ENCODE results near the gene SRF.

Gene SRF

DNA sequence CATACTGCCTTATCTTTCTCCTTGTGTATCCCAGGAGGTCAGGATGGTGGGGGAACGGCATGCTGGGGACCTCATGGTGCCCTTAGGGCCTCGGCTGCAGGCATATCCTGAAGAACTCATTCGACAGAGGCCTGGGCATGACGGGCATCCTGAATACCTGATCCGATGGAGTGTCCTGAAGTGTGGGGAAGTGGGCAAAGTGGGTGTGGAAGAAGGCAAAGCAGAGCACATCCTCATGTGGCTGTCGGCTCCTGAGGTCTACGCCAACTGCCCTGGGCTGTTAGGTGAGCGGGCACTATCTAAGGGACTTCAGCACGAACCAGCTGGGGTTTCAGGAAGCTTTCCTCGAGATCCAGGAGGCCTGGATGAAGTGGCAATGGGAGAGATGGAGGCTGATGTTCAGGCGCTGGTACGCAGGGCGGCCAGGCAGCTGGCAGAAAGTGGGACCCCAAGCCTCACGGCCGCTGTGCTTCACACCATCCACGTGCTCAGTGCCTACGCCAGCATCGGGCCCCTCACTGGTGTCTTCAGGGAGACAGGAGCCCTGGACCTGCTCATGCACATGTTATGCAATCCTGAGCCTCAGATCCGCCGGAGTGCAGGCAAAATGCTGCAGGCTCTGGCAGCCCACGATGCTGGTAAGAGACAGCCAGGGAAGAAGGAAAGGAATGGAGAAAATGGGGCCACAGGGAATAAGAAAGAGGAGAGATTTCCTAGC, 13.4 kb downstream of the SRF start:
- no peak for DNase-seq

- DNase-seq: no peak
Observed at GRCh38 chr6:43185391-43185985, 14.4 kb downstream of the SRF start.

- DNase-seq: no peak
Observed at GRCh38 chr6:43186019-43186418, 14.9 kb downstream of the SRF start.

DNA sequence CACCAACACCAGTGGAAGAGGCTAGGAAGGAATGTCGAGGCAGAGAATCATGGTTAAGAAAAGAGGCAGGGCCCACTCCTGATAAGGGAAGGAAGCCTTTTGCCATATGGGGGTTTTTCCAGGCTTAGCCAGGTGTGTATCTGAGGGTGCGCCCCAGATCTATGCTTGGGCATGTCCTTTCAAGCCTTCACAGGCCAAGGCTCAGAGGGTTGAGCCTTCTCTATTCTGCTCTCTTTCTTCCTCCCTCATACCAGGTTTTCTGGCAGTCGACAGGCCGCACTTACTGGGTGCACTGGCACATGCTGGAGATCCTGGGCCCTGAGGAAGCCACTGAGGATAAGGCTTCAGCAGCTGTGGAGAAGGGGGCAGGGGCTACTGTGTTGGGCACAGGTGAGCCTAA, 15.6 kb downstream of the SRF start:
- DNase-seq: no peak

- DNase-seq: no peak
Observed at GRCh38 chr6:43187821-43188220, 16.8 kb downstream of the SRF start.

DNA sequence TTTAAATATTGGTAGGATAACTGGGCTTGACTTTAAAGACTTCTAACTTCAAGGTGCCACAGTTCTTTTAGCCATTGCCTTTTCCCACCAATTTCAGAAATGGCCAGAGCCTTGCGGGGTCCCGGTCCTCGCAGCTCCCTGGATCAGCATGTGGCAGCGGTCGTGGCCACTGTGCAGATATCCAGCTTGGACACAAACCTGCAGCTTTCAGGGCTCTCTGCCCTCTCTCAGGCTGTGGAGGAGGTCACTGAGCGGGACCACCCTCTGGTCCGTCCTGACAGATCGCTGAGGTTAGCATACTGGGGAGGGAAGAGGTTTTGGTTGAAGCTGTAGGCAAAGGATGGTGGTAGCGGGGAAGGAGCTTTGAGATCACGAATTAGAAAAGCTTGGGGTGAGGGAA, 17.4 kb downstream of the SRF start:
- no peak for DNase-seq

GRCh38 chr6:43189776-43190304, 18.8 kb downstream of the SRF start:
- DNase-seq: no peak

DNA sequence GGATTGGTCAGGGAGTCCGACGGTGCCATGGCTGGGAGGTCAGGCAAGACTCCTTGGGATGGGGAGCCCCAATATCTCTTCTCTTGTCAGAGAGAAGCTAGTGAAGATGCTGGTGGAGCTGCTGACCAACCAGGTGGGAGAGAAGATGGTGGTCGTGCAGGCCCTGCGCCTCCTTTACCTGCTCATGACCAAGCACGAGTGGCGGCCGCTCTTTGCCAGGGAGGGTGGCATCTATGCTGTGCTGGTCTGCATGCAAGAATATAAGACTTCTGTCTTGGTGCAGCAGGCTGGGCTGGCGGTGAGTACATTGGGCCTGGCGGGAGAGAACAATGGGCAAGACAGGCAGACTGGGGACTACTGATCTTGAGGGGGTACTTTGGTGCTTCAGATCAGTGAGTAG, 21.8 kb downstream of the SRF start:
- no peak for DNase-seq

- DNase-seq: no peak
Observed at GRCh38 chr6:43193929-43194328, 22.9 kb downstream of the SRF start.

- DNase-seq: no peak
Observed at GRCh38 chr6:43196337-43196736, 25.3 kb downstream of the SRF start.

- DNase-seq: no peak
Observed at GRCh38 chr6:43199912-43200311, 28.8 kb downstream of the SRF start.

- DNase-seq: no peak
Observed at GRCh38 chr6:43200541-43200940, 29.5 kb downstream of the SRF start.

DNA sequence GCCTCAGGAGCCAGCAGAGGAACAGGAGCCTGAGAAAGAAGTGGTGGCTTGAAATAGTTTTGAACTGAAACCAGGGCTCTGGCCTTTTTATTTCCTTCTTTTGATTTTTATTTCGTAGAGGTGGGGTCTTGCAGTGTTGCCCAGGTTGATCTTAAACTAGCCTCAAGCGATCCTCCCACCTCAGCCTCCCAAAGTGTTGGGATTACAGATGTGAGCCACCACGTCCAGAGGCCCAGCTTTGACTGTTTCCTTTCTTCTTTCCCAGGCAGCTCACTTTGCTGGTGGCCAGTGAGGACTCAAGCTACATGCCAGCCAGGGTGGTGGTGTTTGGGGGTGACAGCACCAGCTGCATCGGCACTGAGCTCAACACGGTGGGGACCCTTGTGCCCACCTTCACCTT, 31.4 kb downstream of the SRF start:
- DNase-seq: no peak

DNA sequence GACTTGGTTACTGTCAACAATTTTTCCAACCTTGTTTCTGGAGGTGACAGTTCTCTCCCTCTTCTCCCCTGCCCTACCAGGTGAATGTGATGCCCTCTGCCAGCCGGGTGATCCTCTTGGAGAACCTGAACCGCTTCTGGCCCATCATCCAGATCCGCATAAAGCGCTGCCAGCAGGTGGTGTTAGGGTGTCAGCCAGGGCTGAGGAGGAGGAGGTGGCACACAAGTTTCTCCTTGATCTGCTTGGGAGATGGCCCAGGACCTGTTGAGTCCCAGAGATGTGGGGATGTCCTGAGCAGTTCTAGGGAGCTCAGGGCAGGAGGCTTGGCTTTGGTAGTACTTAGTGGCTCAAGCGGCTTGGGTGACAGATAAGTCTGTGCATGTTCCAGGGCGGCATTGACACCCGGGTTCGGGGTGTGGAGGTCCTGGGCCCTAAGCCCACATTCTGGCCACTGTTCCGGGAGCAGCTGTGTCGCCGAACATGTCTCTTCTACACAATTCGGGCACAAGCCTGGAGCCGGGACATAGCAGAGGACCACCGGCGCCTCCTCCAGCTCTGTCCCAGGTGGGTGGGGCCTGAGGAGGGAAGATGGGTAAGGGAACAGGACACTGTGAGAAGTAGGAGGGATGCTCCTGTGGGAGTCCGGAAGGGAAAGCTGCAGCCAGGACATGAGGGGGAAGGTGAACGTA, 32.1 kb downstream of the SRF start:
- DNase-seq: no peak

DNA sequence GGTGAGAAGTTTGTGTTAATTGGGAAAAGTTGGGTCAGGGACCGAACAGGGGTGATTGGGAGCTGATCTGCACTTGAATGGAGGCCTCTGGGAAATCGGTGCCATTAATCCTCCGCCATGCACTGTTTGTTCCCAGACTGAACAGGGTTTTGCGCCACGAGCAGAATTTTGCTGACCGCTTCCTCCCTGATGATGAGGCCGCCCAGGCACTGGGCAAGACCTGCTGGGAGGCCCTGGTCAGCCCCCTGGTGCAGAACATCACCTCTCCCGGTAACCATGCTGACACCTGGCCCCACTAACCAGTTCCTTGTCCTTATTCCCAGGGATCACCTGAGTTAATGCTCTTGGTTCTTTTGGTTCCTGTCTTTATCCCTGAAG, 32.6 kb downstream of the SRF start:
- DNase-seq: no peak

DNA sequence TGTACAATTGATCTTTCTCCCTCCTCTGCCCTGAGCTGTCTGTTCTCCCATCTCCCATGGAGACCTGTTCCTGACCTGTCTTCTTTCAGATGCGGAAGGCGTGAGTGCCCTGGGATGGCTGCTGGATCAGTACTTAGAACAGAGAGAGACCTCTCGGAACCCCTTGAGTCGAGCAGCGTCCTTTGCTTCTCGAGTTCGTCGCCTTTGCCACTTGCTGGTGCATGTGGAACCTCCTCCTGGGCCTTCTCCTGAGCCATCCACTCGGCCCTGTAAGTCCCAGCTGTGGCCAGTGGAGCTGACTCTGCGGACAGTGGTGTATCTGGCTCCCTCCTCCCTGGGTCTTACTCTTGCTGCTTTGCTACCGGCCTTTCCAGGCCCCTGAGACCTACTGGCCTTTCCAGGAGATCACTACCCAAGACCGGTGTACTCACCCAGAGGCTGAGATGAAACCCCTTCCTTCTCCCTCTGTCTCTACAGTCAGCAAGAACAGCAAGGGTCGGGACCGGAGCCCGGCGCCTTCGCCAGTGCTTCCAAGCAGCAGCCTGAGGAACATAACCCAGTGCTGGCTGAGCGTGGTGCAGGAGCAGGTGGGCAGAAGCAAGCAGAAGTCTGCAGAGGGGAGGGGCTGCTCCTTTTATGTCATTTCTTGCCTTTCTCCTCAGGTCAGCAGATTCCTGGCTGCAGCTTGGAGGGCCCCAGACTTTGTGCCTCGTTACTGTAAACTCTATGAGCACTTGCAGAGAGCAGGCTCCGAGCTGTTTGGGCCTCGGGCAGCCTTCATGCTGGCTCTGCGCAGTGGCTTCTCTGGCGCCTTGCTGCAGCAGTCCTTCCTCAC, 33.4 kb downstream of the SRF start:
- DNase-seq: no peak

GRCh38 chr6:43205849-43206248, 34.8 kb downstream of the SRF start:
- DNase-seq: no peak

- DNase-seq: no peak
Observed at GRCh38 chr6:43207286-43207685, 36.2 kb downstream of the SRF start.

DNA sequence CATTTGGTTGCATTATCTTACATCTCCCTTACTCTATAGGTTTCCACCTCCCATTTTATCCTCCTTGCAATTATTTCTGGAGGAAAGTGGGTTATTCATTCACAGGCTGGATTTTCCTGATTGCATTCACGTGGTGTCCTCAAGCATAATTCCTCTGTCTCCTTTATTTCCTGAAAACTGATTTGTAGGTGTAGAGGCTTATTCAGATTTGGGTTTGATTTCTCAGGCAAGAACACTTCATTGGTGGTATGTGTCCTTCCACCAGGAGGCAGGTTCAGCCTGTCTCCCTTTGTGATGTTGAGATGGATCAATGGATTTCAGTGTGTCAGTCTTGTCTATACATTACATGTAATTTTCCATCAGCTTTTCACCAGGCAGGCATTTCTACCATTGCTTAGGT, 40.9 kb downstream of the SRF start:
- no peak for DNase-seq

DNA sequence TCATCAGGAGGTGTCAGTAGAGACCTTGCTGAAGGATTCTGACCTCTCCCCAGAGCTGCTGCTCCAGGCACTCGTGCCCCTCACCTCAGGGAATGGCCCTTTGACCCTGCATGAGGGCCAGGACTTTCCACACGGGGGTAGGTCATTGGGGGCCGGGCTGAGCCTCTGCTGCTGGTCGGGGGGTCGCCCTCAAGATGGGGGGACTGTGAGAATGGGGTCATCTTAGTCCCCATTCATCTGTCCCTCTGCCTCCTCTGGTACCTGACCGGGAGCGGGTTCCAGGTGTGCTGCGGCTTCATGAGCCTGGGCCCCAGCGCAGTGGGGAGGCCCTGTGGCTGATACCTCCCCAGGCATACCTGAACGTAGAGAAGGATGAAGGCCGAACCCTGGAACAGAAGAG, 42.4 kb downstream of the SRF start:
- DNase-seq: no peak

DNA sequence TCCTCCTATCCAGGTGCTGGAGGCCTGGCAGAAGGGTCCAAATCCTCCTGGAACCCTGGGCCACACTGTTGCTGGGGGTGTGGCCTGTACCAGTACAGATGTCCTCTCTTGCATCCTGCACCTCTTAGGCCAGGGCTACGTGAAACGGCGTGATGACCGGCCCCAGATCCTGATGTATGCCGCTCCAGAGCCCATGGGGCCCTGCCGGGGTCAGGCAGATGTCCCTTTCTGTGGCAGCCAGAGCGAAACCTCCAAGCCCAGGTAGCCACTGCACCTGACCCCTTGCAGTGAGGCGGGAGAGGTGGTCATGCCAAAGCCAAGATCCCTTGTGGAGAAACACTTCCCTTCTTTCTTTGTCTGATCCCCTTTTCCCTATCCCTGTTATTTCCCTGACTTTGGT, 44.0 kb downstream of the SRF start:
- no peak for DNase-seq

GRCh38 chr6:43216200-43216599, 45.1 kb downstream of the SRF start:
- DNase-seq: no peak

- no peak for DNase-seq
Observed at GRCh38 chr6:43217351-43217750, 46.3 kb downstream of the SRF start.
